H1 (cell line): Measurements from ENCODE around the gene NAPG.

Experiments
- ATF2 ChIP-seq: IDR thresholded peaks from 2 replicates; pipeline ENCODE4 v1.6.1; 2012; ENCODE audit warnings: low read length, inconsistent platforms
- CTCF ChIP-seq, 3 experiments: IDR thresholded peaks; 1 replicate in 2 of 3; 2 replicates in 1 of 3; pipeline versions ENCODE4 v1.5.1 to v1.6.1; 2011; ENCODE audit warnings: low read length in 3 of 3, mild to moderate bottlenecking in 3 of 3, inconsistent platforms in 2 of 3, low read depth in 1 of 3, moderate library complexity in 1 of 3; ENCODE audit not compliant: insufficient read depth in 1 of 3; ENCODE audit errors: control extremely low read depth in 1 of 3
- EZH2 ChIP-seq: fragments of 200-600 bp; sonication (generic); IDR thresholded peaks from 2 replicates; pipeline ENCODE4 v1.7.1; 2012; ENCODE audit warnings: low read depth, mild to moderate bottlenecking, moderate library complexity, low read length, inconsistent platforms; ENCODE audit not compliant: severe bottlenecking

GRCh38 chr18:10566390-10566789 lies 40.6 kb downstream of the NAPG start:
- no peak for TF ChIP-seq ATF2
- no peak for TF ChIP-seq EZH2
- TF ChIP-seq CTCF (IDR thresholded peaks at IDR 0.05; ENCODE audit: control extremely low read depth in 1 of 3, insufficient read depth in 1 of 3, low read depth in 1 of 3, low read length in 3 of 3), result no peak
